ENCODE data around the gene GRID1. TPM values are rescaled to one million over a fixed set of nuclear protein-coding genes. Genes with fewer than 3 reads are reported as not detected.

GRID1 gene
- total and polyA plus RNA-seq, 9 of the 15 experiments (the other 6 are each of a cell fraction or from before 2014, with no cell fraction given), result 0.01 to 7.2 (median 1.2) TPM

DNA sequence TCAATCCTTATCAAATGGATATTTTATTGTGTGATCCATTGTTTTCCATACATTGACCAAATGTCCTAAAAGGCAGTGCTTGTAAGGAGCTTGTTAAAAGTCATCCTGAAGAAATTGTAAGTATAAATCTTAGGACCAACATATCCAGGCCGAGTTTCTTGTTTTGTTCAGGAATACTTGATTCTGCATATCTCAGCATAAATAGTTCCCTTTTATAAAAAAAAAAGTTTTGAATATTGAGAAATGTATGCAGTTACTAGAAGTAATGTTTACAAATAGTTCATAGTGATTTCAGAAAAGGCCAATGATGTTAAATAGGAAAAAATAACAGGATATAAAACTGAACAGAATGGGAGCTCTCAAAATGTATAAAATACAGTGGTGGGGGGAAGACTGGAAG lies 6.6 kb downstream of the GRID1 start:
- no peaks in the 10 kb centered on the region for H3K36me3 ChIP-seq (ENCODE audit: control insufficient read depth, insufficient read depth, low read length)
- ATAC-seq, result no peak
- intact Hi-C loops (cut with micrococcal nuclease), result no loop called here
- H3K4me2 ChIP-seq (ENCODE audit: insufficient read depth, low read length), result no peak overlapping the region
- TF ChIP-seq POLR3A (IDR thresholded peaks at IDR 0.05; ENCODE audit: borderline replicate concordance, extremely low read depth, insufficient read depth, insufficient read length) (no peak), ZNF584 (CRISPR knock-in tag; IDR thresholded peaks at IDR 0.05; ENCODE audit: low read depth) (no peak), SMAD3 (CRISPR knock-in tag; conservative IDR thresholded peaks at IDR 0.05) (no peak), ZNF77 (CRISPR knock-in tag; IDR thresholded peaks at IDR 0.05) (no peak), ZNF23 (CRISPR knock-in tag; IDR thresholded peaks at IDR 0.05) (no peak), ZNF445 (CRISPR knock-in tag; IDR thresholded peaks at IDR 0.05; ENCODE audit: low read depth) (no peak), CBX8 (IDR thresholded peaks at IDR 0.05; ENCODE audit: borderline replicate concordance, extremely low read depth, low read depth, low read length, poor library complexity, severe bottlenecking) (no peak), ZC3H4 (CRISPR knock-in tag; IDR thresholded peaks at IDR 0.05; ENCODE audit: borderline replicate concordance) (no peak), RBM39 (optimal IDR thresholded peaks at IDR 0.05; ENCODE audit: low read depth, low read length) (no peak), SMARCC2 (IDR thresholded peaks at IDR 0.05; ENCODE audit: low read depth) (no peak), SRSF3 (IDR thresholded peaks at IDR 0.05; ENCODE audit: insufficient read depth, low read length) (no peak), ZNF324 (CRISPR knock-in tag; IDR thresholded peaks at IDR 0.05) (no peak), BRD4 (IDR thresholded peaks at IDR 0.05) (no peak)
- TF ChIP-seq, protein P1, sequence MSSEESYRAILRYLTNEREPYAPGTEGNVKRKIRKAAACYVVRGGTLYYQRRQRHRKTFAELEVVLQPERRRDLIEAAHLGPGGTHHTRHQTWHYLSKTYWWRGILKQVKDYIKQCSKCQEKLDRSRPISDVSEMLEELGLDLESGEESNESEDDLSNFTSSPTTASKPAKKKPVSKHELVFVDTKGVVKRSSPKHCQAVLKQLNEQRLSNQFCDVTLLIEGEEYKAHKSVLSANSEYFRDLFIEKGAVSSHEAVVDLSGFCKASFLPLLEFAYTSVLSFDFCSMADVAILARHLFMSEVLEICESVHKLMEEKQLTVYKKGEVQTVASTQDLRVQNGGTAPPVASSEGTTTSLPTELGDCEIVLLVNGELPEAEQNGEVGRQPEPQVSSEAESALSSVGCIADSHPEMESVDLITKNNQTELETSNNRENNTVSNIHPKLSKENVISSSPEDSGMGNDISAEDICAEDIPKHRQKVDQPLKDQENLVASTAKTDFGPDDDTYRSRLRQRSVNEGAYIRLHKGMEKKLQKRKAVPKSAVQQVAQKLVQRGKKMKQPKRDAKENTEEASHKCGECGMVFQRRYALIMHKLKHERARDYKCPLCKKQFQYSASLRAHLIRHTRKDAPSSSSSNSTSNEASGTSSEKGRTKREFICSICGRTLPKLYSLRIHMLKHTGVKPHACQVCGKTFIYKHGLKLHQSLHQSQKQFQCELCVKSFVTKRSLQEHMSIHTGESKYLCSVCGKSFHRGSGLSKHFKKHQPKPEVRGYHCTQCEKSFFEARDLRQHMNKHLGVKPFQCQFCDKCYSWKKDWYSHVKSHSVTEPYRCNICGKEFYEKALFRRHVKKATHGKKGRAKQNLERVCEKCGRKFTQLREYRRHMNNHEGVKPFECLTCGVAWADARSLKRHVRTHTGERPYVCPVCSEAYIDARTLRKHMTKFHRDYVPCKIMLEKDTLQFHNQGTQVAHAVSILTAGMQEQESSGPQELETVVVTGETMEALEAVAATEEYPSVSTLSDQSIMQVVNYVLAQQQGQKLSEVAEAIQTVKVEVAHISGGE (CRISPR knock-in tag; IDR thresholded peaks at IDR 0.05), result no peak
- TF ChIP-seq, protein P2, sequence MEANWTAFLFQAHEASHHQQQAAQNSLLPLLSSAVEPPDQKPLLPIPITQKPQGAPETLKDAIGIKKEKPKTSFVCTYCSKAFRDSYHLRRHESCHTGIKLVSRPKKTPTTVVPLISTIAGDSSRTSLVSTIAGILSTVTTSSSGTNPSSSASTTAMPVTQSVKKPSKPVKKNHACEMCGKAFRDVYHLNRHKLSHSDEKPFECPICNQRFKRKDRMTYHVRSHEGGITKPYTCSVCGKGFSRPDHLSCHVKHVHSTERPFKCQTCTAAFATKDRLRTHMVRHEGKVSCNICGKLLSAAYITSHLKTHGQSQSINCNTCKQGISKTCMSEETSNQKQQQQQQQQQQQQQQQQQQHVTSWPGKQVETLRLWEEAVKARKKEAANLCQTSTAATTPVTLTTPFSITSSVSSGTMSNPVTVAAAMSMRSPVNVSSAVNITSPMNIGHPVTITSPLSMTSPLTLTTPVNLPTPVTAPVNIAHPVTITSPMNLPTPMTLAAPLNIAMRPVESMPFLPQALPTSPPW (CRISPR knock-in tag; IDR thresholded peaks at IDR 0.05), result no peak
- DNase-seq (ENCODE audit: extremely low read depth in 1 of 4, low spot score in 3 of 4), result no peak
- in situ Hi-C loops (cut with MboI), result no loop called here
- peaks cover 0 to 10% of the 10 kb centered on the region in 2 experiments; a peak in 2 of 5 replicates for H3K4me1 ChIP-seq (replicated peaks in 1 of 2; ENCODE audit: control insufficient read depth in 2 of 2, insufficient read depth in 2 of 2, low read length in 2 of 2)
- ChIA-PET POLR2A (no interaction called here), CTCF (ENCODE audit: low intra/inter-chr PET ratio) (no interaction called here)
- BruUV-seq (replicated peaks), result no TSS peak
- no peaks in the 10 kb centered on the region for H3K9me1 ChIP-seq (ENCODE audit: control insufficient read depth, insufficient read depth, low read length)
- H3K27ac ChIP-seq (ENCODE audit: extremely low read depth, low read depth, low read length), result no peak overlapping the region
- FAIRE-seq, result no peak
- H4K20me1 ChIP-seq (replicated peaks; ENCODE audit: control insufficient read depth, insufficient read depth, low read length), result no peaks in the 10 kb centered on the region
- peaks cover 0 to 27% of the 10 kb centered on the region in 2 experiments; a peak in 2 of 5 replicates for H3K27me3 ChIP-seq (ENCODE audit: control insufficient read depth in 2 of 2, insufficient read depth in 2 of 2, low read length in 2 of 2)
- no peaks in the 10 kb centered on the region for H3K79me2 ChIP-seq (ENCODE audit: control insufficient read depth, insufficient read depth, low read length)
- 0% methylated on average over 1 of the region's 1 CpG for WGBS (ENCODE audit: insufficient coverage, low coverage, missing lambda C conversion rate)
- H3K9ac ChIP-seq (ENCODE audit: insufficient read depth in 1 of 2, low read depth in 2 of 2, low read length in 2 of 2), result no peak overlapping the region
- H3K4me3 ChIP-seq, result no peak overlapping the region
- H2AFZ ChIP-seq (ENCODE audit: low read depth, low read length), result no peak overlapping the region
- H3K9me3 ChIP-seq (replicated peaks; ENCODE audit: control insufficient read depth, insufficient read depth, low read depth, low read length), result no peaks in the 10 kb centered on the region
